ENCODE data around the gene TGFBR3. TPM values are rescaled to one million over a fixed set of nuclear protein-coding genes. Genes with fewer than 3 reads are reported as not detected.

TGFBR3 gene
- total and polyA plus RNA-seq, 9 of the 15 experiments (the other 6 are each of a cell fraction or from before 2014, with no cell fraction given) = 3.6 to 32.4 (median 15.6) TPM

GRCh38 chr1:91775227-91775626 is 110.7 kb downstream of the TGFBR3 start:
- intact Hi-C loops (cut with micrococcal nuclease) (no loop called here), in situ Hi-C loops (cut with MboI) (no loop called here)
- no peak overlapping the region for H3K4me2 ChIP-seq (ENCODE audit: insufficient read depth, low read length)
- no peak overlapping the region for H2AFZ ChIP-seq (ENCODE audit: low read depth, low read length)
- H3K9ac ChIP-seq (ENCODE audit: insufficient read depth in 1 of 2, low read depth in 2 of 2, low read length in 2 of 2) = no peak overlapping the region
- CTCF ChIA-PET (ENCODE audit: low intra/inter-chr PET ratio) = no interaction called here
- no peak for FAIRE-seq
- no TSS peak for BruUV-seq (replicated peaks)
- H3K27ac ChIP-seq (ENCODE audit: extremely low read depth, low read depth, low read length) = no peak overlapping the region
- ATAC-seq = no peak
- no peak overlapping the region for H3K4me3 ChIP-seq
- no peak for DNase-seq (ENCODE audit: extremely low read depth in 1 of 4, low spot score in 3 of 4)
- WGBS (ENCODE audit: insufficient coverage, low coverage, missing lambda C conversion rate) = 81% methylated on average over 6 of the region's 6 CpGs
- no peaks in the 10 kb centered on the region for H4K20me1 ChIP-seq (replicated peaks; ENCODE audit: control insufficient read depth, insufficient read depth, low read length)
- H3K79me2 ChIP-seq (ENCODE audit: control insufficient read depth, insufficient read depth, low read length) = no peaks in the 10 kb centered on the region
- H3K9me3 ChIP-seq (replicated peaks; ENCODE audit: control insufficient read depth, insufficient read depth, low read depth, low read length) = no peaks in the 10 kb centered on the region
- H3K9me1 ChIP-seq (ENCODE audit: control insufficient read depth, insufficient read depth, low read length) = no peaks in the 10 kb centered on the region
- no peaks in the 10 kb centered on the region; a peak in 1 of 5 replicates for H3K4me1 ChIP-seq (replicated peaks in 1 of 2; ENCODE audit: control insufficient read depth in 2 of 2, insufficient read depth in 2 of 2, low read length in 2 of 2)
- H3K36me3 ChIP-seq (ENCODE audit: control insufficient read depth, insufficient read depth, low read length) = no peaks in the 10 kb centered on the region
- POLR2A ChIA-PET = interaction anchor here (1.7 kb wide), 1 partner anchor 8 kb away, joined by 9 read pairs; no protein-coding TSS in a partner anchor
- H3K27me3 ChIP-seq (ENCODE audit: control insufficient read depth in 2 of 2, insufficient read depth in 2 of 2, low read length in 2 of 2) = no peaks in the 10 kb centered on the region
- TF ChIP-seq BCOR (IDR thresholded peaks at IDR 0.05) = no peak
- TF ChIP-seq, protein P1, sequence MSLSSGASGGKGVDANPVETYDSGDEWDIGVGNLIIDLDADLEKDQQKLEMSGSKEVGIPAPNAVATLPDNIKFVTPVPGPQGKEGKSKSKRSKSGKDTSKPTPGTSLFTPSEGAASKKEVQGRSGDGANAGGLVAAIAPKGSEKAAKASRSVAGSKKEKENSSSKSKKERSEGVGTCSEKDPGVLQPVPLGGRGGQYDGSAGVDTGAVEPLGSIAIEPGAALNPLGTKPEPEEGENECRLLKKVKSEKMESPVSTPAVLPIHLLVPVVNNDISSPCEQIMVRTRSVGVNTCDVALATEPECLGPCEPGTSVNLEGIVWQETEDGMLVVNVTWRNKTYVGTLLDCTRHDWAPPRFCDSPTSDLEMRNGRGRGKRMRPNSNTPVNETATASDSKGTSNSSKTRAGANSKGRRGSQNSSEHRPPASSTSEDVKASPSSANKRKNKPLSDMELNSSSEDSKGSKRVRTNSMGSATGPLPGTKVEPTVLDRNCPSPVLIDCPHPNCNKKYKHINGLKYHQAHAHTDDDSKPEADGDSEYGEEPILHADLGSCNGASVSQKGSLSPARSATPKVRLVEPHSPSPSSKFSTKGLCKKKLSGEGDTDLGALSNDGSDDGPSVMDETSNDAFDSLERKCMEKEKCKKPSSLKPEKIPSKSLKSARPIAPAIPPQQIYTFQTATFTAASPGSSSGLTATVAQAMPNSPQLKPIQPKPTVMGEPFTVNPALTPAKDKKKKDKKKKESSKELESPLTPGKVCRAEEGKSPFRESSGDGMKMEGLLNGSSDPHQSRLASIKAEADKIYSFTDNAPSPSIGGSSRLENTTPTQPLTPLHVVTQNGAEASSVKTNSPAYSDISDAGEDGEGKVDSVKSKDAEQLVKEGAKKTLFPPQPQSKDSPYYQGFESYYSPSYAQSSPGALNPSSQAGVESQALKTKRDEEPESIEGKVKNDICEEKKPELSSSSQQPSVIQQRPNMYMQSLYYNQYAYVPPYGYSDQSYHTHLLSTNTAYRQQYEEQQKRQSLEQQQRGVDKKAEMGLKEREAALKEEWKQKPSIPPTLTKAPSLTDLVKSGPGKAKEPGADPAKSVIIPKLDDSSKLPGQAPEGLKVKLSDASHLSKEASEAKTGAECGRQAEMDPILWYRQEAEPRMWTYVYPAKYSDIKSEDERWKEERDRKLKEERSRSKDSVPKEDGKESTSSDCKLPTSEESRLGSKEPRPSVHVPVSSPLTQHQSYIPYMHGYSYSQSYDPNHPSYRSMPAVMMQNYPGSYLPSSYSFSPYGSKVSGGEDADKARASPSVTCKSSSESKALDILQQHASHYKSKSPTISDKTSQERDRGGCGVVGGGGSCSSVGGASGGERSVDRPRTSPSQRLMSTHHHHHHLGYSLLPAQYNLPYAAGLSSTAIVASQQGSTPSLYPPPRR (CRISPR knock-in tag; IDR thresholded peaks at IDR 0.05; ENCODE audit: borderline replicate concordance) = no peak
- no peak for TF ChIP-seq MGA (IDR thresholded peaks at IDR 0.05)
- TF ChIP-seq ZNF561 (CRISPR knock-in tag; conservative IDR thresholded peaks at IDR 0.05) = no peak
